Kidney (tissue), 14 donors: ENCODE results near the gene PHETA1. TPM values are rescaled to one million over a fixed set of nuclear protein-coding genes. Genes with fewer than 3 reads are reported as not detected.

Experiments used
- DNase-seq, 5 donors: peaks; one replicate each; pipeline ENCODE4 v3.0.0-alpha.2; 2013 to 2020
- FAIRE-seq: peaks from 2 replicates; lab custom pipeline; 2012; peaks lifted over from hg19 to GRCh38; lab: Jason Lieb, UNC
- H3K27ac ChIP-seq, 2 donors: one replicate each; pipeline ENCODE4 v1.7.0; 2013; ENCODE audit warnings: low read depth in 2 of 2, low read length in 2 of 2, inconsistent platforms in 1 of 2
- H3K27me3 ChIP-seq: one replicate; pipeline ENCODE4 v1.7.1; 2013; ENCODE audit warnings: low read length, inconsistent platforms; ENCODE audit not compliant: control insufficient read depth, insufficient read depth
- H3K36me3 ChIP-seq, 3 donors: one replicate each; pipeline versions ENCODE4 v1.7.0 to v1.7.1; 2013; ENCODE audit warnings: low read length in 3 of 3, control low read depth in 1 of 3, inconsistent platforms in 1 of 3; ENCODE audit not compliant: insufficient read depth in 3 of 3, control insufficient read depth in 2 of 3
- H3K4me1 ChIP-seq, 3 donors: one replicate each; pipeline versions ENCODE4 v1.7.0 to v1.7.1; 2013; ENCODE audit warnings: low read length in 3 of 3, inconsistent platforms in 1 of 3, low read depth in 1 of 3; ENCODE audit not compliant: control insufficient read depth in 2 of 3, insufficient read depth in 2 of 3
- H3K4me3 ChIP-seq, 3 donors: one replicate each; pipeline versions ENCODE4 v1.7.0 to v1.8.1; 2013; ENCODE audit warnings: low read length in 3 of 3, control low read depth in 1 of 3, inconsistent platforms in 1 of 3
- H3K9ac ChIP-seq, 3 donors: one replicate each; pipeline versions ENCODE4 v1.7.0 to v1.7.1; 2013; ENCODE audit warnings: low read length in 3 of 3, control low read depth in 1 of 3, inconsistent platforms in 1 of 3
- H3K9me3 ChIP-seq, 3 donors: one replicate each; pipeline versions ENCODE4 v1.7.0 to v1.7.1; 2013; ENCODE audit warnings: low read length in 3 of 3, control low read depth in 1 of 3, inconsistent platforms in 1 of 3; ENCODE audit not compliant: control insufficient read depth in 2 of 3, insufficient read depth in 1 of 3
- CTCF ChIP-seq: IDR thresholded peaks from 3 replicates; pipeline ENCODE4 v1.5.1; 2012; ENCODE audit warnings: mild to moderate bottlenecking, moderate library complexity, borderline replicate concordance; ENCODE audit not compliant: insufficient read depth; ENCODE audit errors: extremely low read depth
- intact Hi-C: fragments of 100-400 bp; cut with DNase I; formaldehyde crosslinking; loops from one replicate; pipeline ENCODE4 v1.11.1; 2022
- polyA plus RNA-seq: library from polyadenylated mRNA; stranded (reverse); fragments of 350-450 nt; fragmentation: Illumina TruSeq; extraction: RNeasy Lipid Tissue Mini Kit (QIAGEN cat#74804); gene quantifications from one replicate; pipeline ENCODE4 v1.2.3, GENCODE V29; 2014; ENCODE audit warnings: low read depth, low replicate concordance; ENCODE audit not compliant: insufficient read depth
- total RNA-seq: library from RNA; stranded (reverse); fragmentation: NEBNext Ultra II Directional; extraction: Animal tissue kit (Norgen Biotek cat#: 25700); gene quantifications from one replicate; pipeline ENCODE4 v1.2.1, GENCODE V29; 2021
- donor health status: control.
- donor health status: control.
- donor health status: control.
- donor health status: control.
- donor health status: control.
- donor health status: DM: yes; HTN: yes; CAD: no.
- donor health status: Normal renal cell carcinoma (clear cell type).

Gene PHETA1
- total and polyA plus RNA-seq, 2 donors from 2014 or later = 6.3 to 19.0 TPM

GRCh38 chr12:111318450-111318849 lies 50.4 kb downstream of the PHETA1 start:
- intact Hi-C loops = no loop called here
- no peak overlapping the region for H3K4me3 ChIP-seq
- FAIRE-seq (no peak), DNase-seq (no peak)
- no peaks in the 10 kb centered on the region for H3K36me3 ChIP-seq
- H3K9ac ChIP-seq = no peak overlapping the region
- no peaks in the 10 kb centered on the region for H3K9me3 ChIP-seq
- H3K27ac ChIP-seq = no peak overlapping the region
- TF ChIP-seq CTCF = no peak
- no peaks in the 10 kb centered on the region for H3K4me1 ChIP-seq
- no peaks in the 10 kb centered on the region for H3K27me3 ChIP-seq

- no peaks in the 10 kb centered on the region for H3K27me3 ChIP-seq
- FAIRE-seq (no peak), DNase-seq (no peak)
- no peak overlapping the region for H3K27ac ChIP-seq
- no peak overlapping the region for H3K9ac ChIP-seq
- no peak for TF ChIP-seq CTCF
- no peaks in the 10 kb centered on the region for H3K9me3 ChIP-seq
- intact Hi-C loops = no loop called here
- no peak overlapping the region for H3K4me3 ChIP-seq
- no peaks in the 10 kb centered on the region for H3K36me3 ChIP-seq
- H3K4me1 ChIP-seq = no peaks in the 10 kb centered on the region
Measured at GRCh38 chr12:111316671-111317070, 52.2 kb downstream of the PHETA1 start.

GRCh38 chr12:111314953-111315539 lies 53.8 kb downstream of the PHETA1 start:
- DNase-seq (no peak), FAIRE-seq (no peak)
- H3K9me3 ChIP-seq = no peaks in the 10 kb centered on the region
- H3K4me1 ChIP-seq = no peaks in the 10 kb centered on the region
- H3K27me3 ChIP-seq = no peaks in the 10 kb centered on the region
- H3K4me3 ChIP-seq = no peak overlapping the region
- no peak overlapping the region for H3K9ac ChIP-seq
- no peak overlapping the region for H3K27ac ChIP-seq
- no peak for TF ChIP-seq CTCF
- intact Hi-C loops = no loop called here
- no peaks in the 10 kb centered on the region for H3K36me3 ChIP-seq

- no peaks in the 10 kb centered on the region for H3K4me1 ChIP-seq
Measured at GRCh38 chr12:111313833-111314259, 55.0 kb downstream of the PHETA1 start.

More at GRCh38 chr12:111313833-111314259, 55.0 kb downstream of the PHETA1 start:
- Histone ChIP-seq H3K9ac (no peak overlapping the region), H3K27ac (no peak overlapping the region), H3K9me3 (no peaks in the 10 kb centered on the region), H3K36me3 (no peaks in the 10 kb centered on the region), H3K4me3 (no peak overlapping the region), H3K27me3 (no peaks in the 10 kb centered on the region)
- peak; percentile 90 for TF ChIP-seq CTCF
- DNase-seq (peak; percentile 76 to 84 (median 83)), FAIRE-seq (no peak)
- intact Hi-C loops = no loop called here
